Heart right ventricle (tissue), 16 donors: ENCODE data around the gene SMIM1. TPM values are rescaled to one million over a fixed set of nuclear protein-coding genes. Genes with fewer than 3 reads are reported as not detected.
"Not testable (repeated sequence)": the region's sequence is repeated elsewhere in the genome, so short reads cannot be mapped to it uniquely, and the experiment has no call there.

Source experiments
- ATAC-seq, 8 donors: fragments of 200-7000 bp; cut with Tn5 transposase; one replicate each; pipeline ENCODE4 v1.9.1; 2020; ENCODE audit warnings: mild to moderate bottlenecking in 8 of 8, moderate library complexity in 8 of 8, moderate number of reproducible peaks in 1 of 8
- DNase-seq, 2 donors: peaks; one replicate each; pipeline ENCODE4 v3.0.0-alpha.2; 2020
- H3K27ac ChIP-seq, 10 donors: fragments of 200-600 bp; sonication (generic) in 2 of 10; one replicate each; pipeline versions ENCODE4 v1.5.0 to v1.8.0; 2020 to 2022; ENCODE audit warnings: mild to moderate bottlenecking in 3 of 10
- H3K27me3 ChIP-seq, 7 donors: fragments of 200-600 bp; one replicate each; pipeline ENCODE4 v1.8.0; 2021 to 2022; ENCODE audit warnings: mild to moderate bottlenecking in 2 of 7
- H3K36me3 ChIP-seq, 9 donors: fragments of 200-600 bp; sonication (generic) in 1 of 9; one replicate each; pipeline versions ENCODE4 v1.5.0 to v1.8.0; 2020 to 2022; ENCODE audit warnings: mild to moderate bottlenecking in 2 of 9
- H3K4me1 ChIP-seq, 9 donors: fragments of 200-600 bp; sonication (generic) in 1 of 9; one replicate each; pipeline versions ENCODE4 v1.5.0 to v1.8.0; 2020 to 2022; ENCODE audit warnings: mild to moderate bottlenecking in 4 of 9
- H3K4me3 ChIP-seq, 10 donors: fragments of 200-600 bp; sonication (generic) in 2 of 10; one replicate each; pipeline versions ENCODE4 v1.5.0 to v1.8.0; 2020 to 2022; ENCODE audit warnings: mild to moderate bottlenecking in 7 of 10, moderate library complexity in 2 of 10
- H3K9me3 ChIP-seq, 11 donors: fragments of 200-600 bp in 10 of 11; sonication (generic) in 2 of 11; one replicate each; pipeline versions ENCODE4 v1.5.0 to v1.8.0; 2013 to 2022; ENCODE audit warnings: mild to moderate bottlenecking in 2 of 11, control low read depth in 1 of 11, moderate library complexity in 1 of 11
- CTCF ChIP-seq, 9 donors: fragments of 200-600 bp; sonication (generic) in 2 of 9; IDR thresholded peaks; one replicate each; pipeline versions ENCODE4 v1.5.0 to v1.8.0; 2021 to 2022; ENCODE audit warnings: antibody characterized with exemption in 9 of 9, mild to moderate bottlenecking in 5 of 9, moderate library complexity in 1 of 9
- WGBS, 2 donors: extraction: QIAGEN DNeasy Blood & Tissue Kit; methylation state at CpG; one replicate each; pipeline ENCODE4 v1.1.7; 2013; ENCODE audit warnings: inconsistent platforms in 1 of 2; 5-methylcytosine and 5-hydroxymethylcytosine counted together
- intact Hi-C, 10 donors: fragments of 100-400 bp; cut with DNase I; formaldehyde crosslinking; loops; one replicate each; pipeline versions ENCODE4 v1.11.1 to v1.14.2; 2022
- polyA plus RNA-seq, 2 donors: library from polyadenylated mRNA; stranded (reverse); fragments of 200-250 nt; gene quantifications; one replicate each; pipeline ENCODE4 v1.2.3, GENCODE V29; 2013
- total RNA-seq, 10 donors: library from RNA; stranded (reverse); fragmentation: NEBNext Ultra II Directional in 3 of 10; extraction: Animal tissue kit (Norgen Biotek cat#: 25700) in 3 of 10; gene quantifications; one replicate each; pipeline versions ENCODE4 v1.2.1 to v1.2.4, GENCODE V29; 2021 to 2023
- donor health status: Arrhythmogenic right ventricular cardiomyopathy.
- donor health status: ischemic (EF 13 %, LVEDD 7.1; RV severe dilation, severe dysfunction).
- donor health status: healthy with polysubstance abuse.
- donor health status: DM: no; HTN: yes; CAD: no.
- donor health status: DM: no; HTN: no; CAD: no.
- donor health status: ischemic (EF 25% LVEDD 6.9; RV normal size, moderate dysfunction).
- donor health status: ischemic (EF 25% LVEDD 5.7; RV mildly dilated, moderate dysfunction).
- donor health status: healthy.
- donor health status: DM: yes; HTN: yes; CAD: no.
- donor health status: Ischemic cardiomyopathy.
- donor health status: ischemic (EF 35%, LVEDD 5.7; RV mildly dilated, moderate dysfunction).
- donor health status: nonischemic (EF 11% LVEDD 7.7; RV severe dilation, severe dysfunction).
- donor health status: DM: yes; HTN: yes; CAD: no.
- donor health status: PGD.
- donor health status: ischemic (EF 29% LVEDD 5.4; RV normal size, mild dysfunction).
- donor health status: nonischemic (EF 23%, LVEDD 6.1; RV moderate dilation, normal function).

The SMIM1 gene
- total and polyA plus RNA-seq, 12 donors = 4.0 to 33.9 (median 9.7) TPM

- peak overlapping the region; percentile 74 to 98 (median 92) for H3K4me3 ChIP-seq
- peaks cover 0 to 8% (median 0%) of the 10 kb centered on the region in 7 donors for H3K27me3 ChIP-seq
- peak overlapping the region in 9 of 10 donors; percentile 63 to 89 (median 83) for H3K27ac ChIP-seq
- WGBS, 2 donors = 4% methylated on average over 51 to 53 of the region's 53 CpGs
- peaks cover 8 to 54% (median 40%) of the 10 kb centered on the region in 9 donors for H3K4me1 ChIP-seq
- peaks cover 0 to 23% (median 0%) of the 10 kb centered on the region in 9 donors for H3K36me3 ChIP-seq
- TF ChIP-seq CTCF (IDR thresholded peaks at IDR 0.05) = no peak
- DNase-seq = no peak
- ATAC-seq = peak in 1 of 8 donors; percentile 3
- intact Hi-C loops = no loop called here
- H3K9me3 ChIP-seq = no peaks in the 10 kb centered on the region
Measured at GRCh38 chr1:3795453-3796214, 23.1 kb downstream of the SMIM1 start.

DNA sequence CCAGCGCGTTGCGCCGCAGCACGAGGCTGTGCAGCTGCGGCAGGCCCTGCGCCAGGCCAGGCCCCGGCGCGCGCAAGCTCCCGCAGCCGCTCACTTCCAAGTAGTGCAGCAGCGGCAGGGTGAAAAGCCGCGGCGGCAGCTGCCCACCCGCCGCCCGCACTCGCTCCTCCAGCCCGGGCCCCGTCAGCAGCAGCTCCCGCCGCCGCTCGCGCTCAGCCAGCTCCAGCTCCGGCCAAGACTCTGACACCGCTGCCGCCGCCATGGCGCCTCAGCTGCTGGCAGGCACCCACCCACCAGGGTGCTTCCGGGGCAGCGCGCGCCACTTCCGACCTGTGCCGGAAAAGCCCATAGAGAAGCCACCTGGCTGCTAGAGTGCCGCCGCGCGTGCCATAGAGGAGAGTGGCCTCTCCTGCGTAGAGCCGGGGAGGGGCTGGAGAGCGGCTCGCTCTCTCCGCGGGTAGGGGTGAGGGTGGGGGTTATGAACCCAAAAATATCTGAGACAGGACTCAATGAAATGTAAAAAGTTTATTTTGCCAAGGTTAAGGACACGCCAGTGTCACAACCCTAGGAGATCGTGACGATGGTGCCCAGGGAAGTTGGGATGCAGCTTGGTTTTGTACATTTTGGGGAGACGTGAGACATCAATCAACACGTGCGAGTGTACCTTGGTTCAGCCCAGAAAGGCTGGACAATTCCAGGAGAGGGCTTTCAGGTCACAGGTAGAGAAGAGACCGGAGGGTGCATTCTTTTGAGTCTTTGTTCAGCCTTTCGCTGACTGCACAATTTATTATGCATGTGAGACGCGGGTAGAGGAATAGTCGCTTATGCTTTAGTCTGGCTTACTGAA lies 23.9 kb downstream of the SMIM1 start, which contains the start of gene LRRC47:
LRRC47 (minus strand) TSS at position 284 of the 847 bp plus-strand sequence; CDS start at position 262, 22 bp downstream.
- WGBS, 2 donors = 2 to 3% methylated on average over 60 of the region's 60 CpGs
- Histone ChIP-seq H3K4me1 (peaks cover 8 to 46% (median 36%) of the 10 kb centered on the region in 9 donors), H3K36me3 (peaks cover 0 to 18% (median 0%) of the 10 kb centered on the region in 9 donors), H3K4me3 (peak within 1 kb of the TSS; percentile 74 to 98 (median 92)), H3K27me3 (peaks cover 0 to 10% (median 0%) of the 10 kb centered on the region in 7 donors), H3K9me3 (no peaks in the 10 kb centered on the region), H3K27ac (peak within 1 kb of the TSS in 9 of 10 donors; percentile 63 to 89 (median 83))
- TF ChIP-seq CTCF (IDR thresholded peaks at IDR 0.05) = peak in 5 of 9 donors; percentile 9 to 26 (median 24)
- peak; percentile 93 to 95 for DNase-seq
- intact Hi-C loops = no loop called here
- peak; percentile 99 to 100 (median 100) for ATAC-seq

- 86 to 87% methylated on average over 11 of the region's 11 CpGs for WGBS, 2 donors
- Histone ChIP-seq H3K4me3 (no peak overlapping the region), H3K9me3 (no peaks in the 10 kb centered on the region), H3K36me3 (no peaks in the 10 kb centered on the region), H3K27me3 (peaks cover 0 to 36% (median 12%) of the 10 kb centered on the region in 7 donors), H3K27ac (no peak overlapping the region), H3K4me1 (peaks cover under 1 to 16% (median 13%) of the 10 kb centered on the region in 9 donors)
- intact Hi-C loops = no loop called here
- DNase-seq (no peak), ATAC-seq (no peak)
- no peak for TF ChIP-seq CTCF (IDR thresholded peaks at IDR 0.05)
Measured at GRCh38 chr1:3799976-3800685, 27.6 kb downstream of the SMIM1 start.

GRCh38 chr1:3800795-3801194 lies 28.2 kb downstream of the SMIM1 start:
- H3K36me3 ChIP-seq, H3K27ac ChIP-seq, H3K4me1 ChIP-seq, H3K4me3 ChIP-seq, intact Hi-C loops, ATAC-seq, H3K9me3 ChIP-seq, DNase-seq: not testable (repeated sequence)
- peaks cover 0 to 42% (median 12%) of the 10 kb centered on the region in 7 donors for H3K27me3 ChIP-seq
- 77 to 79% methylated on average over 3 of the region's 3 CpGs for WGBS, 2 donors
